DMS79 treated with DMSO at 0.1 percent for 48 hours (cell line): Measurements from ENCODE around the gene KCNJ12.
"Not testable (repeated sequence)": the region's sequence is repeated elsewhere in the genome, so short reads cannot be mapped to it uniquely, and the experiment has no call there.

ENCODE experiments used
- DNase-seq: peaks from one replicate; lab custom pipeline; 2025; lab: John Stamatoyannopoulos, UW

Gene KCNJ12

GRCh38 chr17:21387616-21388015 lies 11.5 kb downstream of the KCNJ12 start:
- peak; percentile 23 for DNase-seq

- DNase-seq, result peak; percentile 27
These were observed 11.9 kb downstream of the KCNJ12 start for GRCh38 chr17:21388066-21388465.

DNA sequence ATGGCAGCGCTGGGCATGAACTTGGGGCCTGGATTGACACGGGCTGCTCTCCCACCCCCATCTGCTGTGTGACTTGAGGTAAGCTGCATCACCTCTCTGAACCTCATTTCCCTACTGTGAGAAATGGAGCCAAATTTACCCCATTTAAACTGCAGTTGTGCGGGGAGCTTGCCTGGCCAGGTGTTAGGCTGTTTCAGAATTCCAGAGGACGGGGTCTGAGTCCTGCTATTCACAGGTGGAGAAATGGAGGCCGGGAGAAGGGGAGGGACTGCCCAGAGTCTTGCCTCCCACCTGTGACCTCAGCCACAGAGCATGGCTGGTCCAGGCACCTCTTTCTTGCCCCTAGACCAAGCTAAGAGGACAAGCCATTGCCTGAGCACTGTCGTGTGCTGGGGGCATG lies 12.8 kb downstream of the KCNJ12 start:
- DNase-seq, result no peak

DNA sequence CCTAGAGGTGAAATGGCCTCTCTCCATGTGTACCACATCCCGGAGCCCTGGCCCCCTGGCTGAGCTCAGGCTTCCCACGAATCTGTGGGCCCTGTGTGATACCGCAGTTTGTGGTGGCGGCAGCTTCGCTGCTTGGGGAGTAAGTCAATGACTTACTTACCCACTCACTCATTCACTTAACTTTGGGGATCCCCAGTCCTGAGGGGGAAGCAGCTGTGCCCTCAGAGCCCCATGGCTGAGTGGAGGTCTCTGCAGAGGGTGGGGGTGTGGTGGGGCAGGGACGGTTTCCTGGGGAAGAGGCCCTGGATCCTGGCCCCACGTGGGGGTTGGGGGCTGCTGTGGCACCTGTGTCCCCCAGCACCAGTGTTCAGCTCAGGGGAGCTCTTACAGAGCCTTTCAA lies 13.2 kb downstream of the KCNJ12 start:
- no peak for DNase-seq

- DNase-seq, result no peak
These were observed 14.1 kb downstream of the KCNJ12 start for GRCh38 chr17:21390294-21390693.

- no peak for DNase-seq
These were observed 16.1 kb downstream of the KCNJ12 start for GRCh38 chr17:21392266-21392665.

DNA sequence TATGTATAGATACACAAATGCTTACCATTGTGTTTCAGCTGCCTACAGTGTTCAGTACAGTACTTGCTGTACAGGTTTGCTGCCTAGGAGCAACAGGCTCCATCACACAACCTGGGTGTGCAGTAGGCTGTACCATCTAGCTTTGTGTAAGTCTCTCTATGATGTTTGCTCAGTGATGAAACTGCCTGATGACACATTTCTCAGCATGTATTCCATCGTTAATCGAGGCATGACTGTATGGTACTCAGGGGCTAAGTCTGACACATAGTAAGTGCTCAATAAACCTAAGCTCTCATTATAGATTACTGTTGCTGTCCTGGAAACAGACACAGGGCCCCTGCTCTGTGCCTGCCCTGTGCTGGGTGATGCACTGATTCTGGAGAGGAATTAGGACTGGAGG lies 18.1 kb downstream of the KCNJ12 start:
- DNase-seq, result no peak

GRCh38 chr17:21395764-21396163 lies 19.6 kb downstream of the KCNJ12 start:
- DNase-seq, result no peak

DNA sequence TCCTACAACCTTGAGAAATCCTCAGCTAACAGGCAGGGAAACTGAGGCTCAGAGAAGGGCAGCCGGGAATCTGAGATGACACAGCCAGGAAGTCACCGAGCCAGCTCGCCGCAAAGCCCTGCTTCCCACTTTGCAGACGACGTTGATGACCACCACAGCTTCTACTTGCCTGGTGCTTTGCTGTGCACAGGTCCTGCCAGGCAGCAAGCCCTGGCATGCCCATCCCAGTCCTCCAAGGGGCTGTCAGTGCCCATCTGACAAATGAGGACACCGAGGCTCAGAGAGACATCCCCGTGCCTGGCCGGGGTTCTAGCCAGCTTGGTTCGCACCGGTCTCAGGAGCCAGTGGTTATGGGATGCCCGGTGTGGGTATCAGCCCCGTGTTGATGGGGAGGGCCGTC lies 20.1 kb downstream of the KCNJ12 start:
- no peak for DNase-seq

DNA sequence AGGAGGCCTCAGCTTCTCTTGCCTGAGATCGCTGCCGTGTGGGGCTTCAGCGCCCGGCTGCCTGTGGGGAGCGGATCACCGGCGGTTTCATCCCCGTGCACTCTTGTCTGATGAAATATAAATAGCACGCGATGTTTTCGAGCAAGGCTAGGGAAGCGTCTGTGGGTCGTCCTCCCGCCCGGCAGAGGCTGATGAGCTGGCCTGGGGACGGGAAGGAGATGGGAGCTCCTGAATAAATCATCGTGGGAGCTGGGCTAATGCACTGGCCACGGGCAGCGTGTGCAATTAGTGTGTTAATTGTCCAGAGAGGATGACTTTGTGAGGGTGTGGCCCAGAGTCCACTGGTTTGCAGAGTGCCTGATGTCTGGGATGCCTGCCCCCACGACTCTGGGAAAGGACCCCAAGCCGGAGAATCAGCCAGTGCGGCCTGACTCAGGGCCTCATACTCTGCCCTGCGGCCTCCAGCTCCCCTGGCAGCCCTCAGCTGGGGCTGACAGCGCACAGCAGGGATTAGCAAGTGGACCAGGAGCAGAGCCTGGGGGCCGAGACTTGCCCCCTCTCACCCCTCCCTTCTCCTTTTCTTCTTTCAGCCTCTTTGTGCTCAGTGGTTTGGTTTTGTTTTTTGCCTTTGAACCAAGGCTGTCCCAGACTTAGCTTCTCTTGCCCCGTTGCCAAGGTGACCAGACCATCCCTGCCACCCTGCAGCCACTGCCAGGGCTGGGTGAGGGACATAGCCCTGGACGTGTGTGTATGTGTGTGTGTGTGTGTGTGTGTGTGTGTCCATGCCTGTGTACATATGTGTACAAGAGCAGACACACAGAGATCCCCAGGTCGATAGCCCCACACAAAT lies 21.4 kb downstream of the KCNJ12 start:
- DNase-seq, result no peak

GRCh38 chr17:21399474-21400186 lies 23.5 kb downstream of the KCNJ12 start:
- DNase-seq, result no peak

DNA sequence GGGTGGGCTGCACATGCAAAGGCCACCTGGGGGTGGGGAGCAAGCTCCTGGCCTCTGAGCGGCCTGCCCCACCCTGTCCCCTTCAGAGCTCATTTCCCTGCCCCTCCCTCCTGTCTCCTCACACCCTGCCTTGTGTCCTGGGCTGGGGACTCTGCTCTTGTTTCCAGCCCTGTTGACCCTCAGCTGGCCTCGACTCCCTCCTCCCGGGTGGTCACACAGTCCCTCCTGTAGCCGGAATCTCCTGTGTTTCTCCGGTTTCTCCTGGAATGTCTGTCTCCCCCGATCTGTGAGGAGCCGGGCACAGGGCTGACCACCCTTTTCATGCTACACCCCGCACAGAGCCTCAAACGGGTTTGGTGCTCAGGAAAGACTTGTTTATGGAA lies 24.0 kb downstream of the KCNJ12 start:
- not testable (repeated sequence) for DNase-seq

GRCh38 chr17:21400816-21401593 lies 24.8 kb downstream of the KCNJ12 start:
- no peak for DNase-seq

- not testable (repeated sequence) for DNase-seq
These were observed 26.0 kb downstream of the KCNJ12 start for GRCh38 chr17:21402166-21402571.

GRCh38 chr17:21402926-21403325 lies 26.8 kb downstream of the KCNJ12 start:
- not testable (repeated sequence) for DNase-seq

DNA sequence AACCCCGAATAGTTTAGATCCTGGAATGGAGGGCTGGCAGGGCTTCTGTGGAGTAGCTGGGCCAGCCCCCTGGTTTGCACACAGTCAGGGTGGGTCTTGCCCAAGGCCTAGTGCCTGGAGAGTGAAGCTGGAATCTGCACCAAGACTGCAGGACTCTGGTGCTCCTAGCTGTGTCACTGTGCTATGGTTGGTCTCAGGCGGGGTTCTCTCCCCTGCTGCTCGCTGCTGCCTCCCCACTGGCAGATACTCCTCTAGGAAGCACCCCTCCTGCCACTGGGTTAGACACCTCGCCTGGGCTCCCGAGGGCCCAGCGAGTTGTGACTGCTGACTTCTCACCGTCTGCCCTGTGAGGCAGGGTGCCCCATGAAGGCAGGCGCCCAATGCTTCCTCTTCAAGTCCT lies 27.9 kb downstream of the KCNJ12 start:
- DNase-seq, result not testable (repeated sequence)

DNA sequence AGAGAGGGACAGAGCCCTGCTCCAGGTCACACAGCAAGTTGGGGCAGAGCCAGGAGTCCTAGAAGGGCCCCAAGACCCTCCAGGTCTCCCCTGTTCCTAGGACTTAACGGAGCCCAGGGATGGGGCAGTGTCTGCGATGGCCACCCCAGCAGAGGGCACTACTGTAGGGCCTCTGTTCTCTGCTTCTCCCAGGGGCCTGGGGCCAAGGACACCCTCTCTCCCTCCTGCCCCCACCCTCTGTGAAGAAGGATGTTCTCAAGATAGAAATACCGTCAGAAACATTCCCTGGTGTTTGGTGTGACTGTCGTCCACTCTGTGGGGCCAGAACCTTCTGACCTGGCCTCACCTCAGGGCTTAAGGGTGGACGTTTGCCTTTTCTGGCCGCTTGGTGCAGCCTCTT lies 28.4 kb downstream of the KCNJ12 start:
- not testable (repeated sequence) for DNase-seq

DNA sequence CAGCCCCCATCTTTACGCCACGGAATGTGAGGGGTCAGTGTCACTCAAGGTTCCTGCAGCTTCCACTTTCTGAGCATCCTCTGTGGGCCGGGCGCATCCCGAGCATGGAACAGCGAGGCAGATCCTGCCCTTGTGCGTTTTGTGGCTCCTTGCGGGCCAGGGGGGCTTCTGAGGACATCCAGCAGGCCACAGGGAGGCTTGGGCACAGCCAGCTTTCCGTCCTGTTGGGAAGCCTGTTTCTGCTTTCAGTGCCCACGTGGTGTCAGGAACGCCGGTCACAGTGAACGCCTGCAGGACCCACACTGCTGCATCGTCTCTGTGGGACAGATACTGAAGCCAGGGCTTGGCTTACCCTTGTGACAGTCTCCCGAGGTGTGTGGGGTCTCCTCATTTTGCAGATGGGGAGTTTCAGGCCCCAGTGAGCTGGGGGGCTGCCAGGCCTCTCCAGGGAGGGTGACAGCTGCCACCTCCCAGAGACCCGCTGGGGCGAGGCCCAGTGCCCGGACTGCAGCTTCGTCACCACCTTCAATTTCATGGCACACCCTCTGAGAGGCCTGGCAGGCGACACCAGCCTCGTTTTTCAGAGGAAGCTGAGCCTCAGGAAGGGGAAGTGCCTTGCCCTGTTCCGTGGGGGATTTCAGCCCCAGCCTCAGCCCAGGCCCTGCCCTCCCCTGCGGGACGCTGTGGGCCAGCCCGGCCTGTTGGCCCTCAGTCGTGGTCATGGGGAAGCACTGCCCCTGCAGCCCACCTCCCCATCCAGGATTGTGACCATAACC lies 29.0 kb downstream of the KCNJ12 start:
- not testable (repeated sequence) for DNase-seq

GRCh38 chr17:21405904-21406400 lies 29.8 kb downstream of the KCNJ12 start:
- not testable (repeated sequence) for DNase-seq

GRCh38 chr17:21406616-21407404 lies 30.7 kb downstream of the KCNJ12 start:
- DNase-seq, result not testable (repeated sequence)

DNA sequence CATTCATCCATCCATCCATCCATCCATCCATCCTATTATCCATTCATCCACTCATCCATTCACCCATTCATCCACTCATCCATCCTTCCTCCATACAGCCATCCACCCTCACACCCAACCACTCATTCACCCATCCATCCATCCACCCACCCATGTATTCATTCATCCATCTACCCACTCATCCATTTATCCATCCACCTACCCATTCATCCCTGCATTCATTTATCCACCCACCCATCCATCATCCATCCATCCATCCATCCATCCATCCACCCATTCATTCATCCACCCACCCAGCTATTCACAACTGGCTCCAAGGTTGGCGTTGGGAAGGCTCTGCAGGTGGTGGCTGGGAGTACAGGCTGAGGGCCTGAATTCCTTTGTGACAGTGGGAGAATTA lies 31.6 kb downstream of the KCNJ12 start:
- DNase-seq, result not testable (repeated sequence)
